Stimulated activated CD4-positive, alpha-beta T cell treated with anti-CD3 and anti-CD28 coated beads, Interleukin-4, amount 100 ng/mL, for 48 hours (primary cell): ENCODE data around the gene KCNAB2.
"Not testable (repeated sequence)": the region's sequence is repeated elsewhere in the genome, so short reads cannot be mapped to it uniquely, and the experiment has no call there.

Source experiments
- DNase-seq, 2 donors: peaks; one replicate each; pipeline ENCODE4 v3.0.0-alpha.2; 2020; ENCODE audit warnings: low read depth in 2 of 2

KCNAB2 gene

GRCh38 chr1:6010554-6010953, 35.1 kb upstream of the KCNAB2 start:
- no peak for DNase-seq

GRCh38 chr1:6011161-6011945, 34.3 kb upstream of the KCNAB2 start:
- DNase-seq, result no peak

- no peak for DNase-seq
These were observed 33.8 kb upstream of the KCNAB2 start for GRCh38 chr1:6011946-6012258.

- DNase-seq, result no peak
These were observed 33.0 kb upstream of the KCNAB2 start for GRCh38 chr1:6012529-6013318.

GRCh38 chr1:6013491-6013890, 32.2 kb upstream of the KCNAB2 start:
- no peak for DNase-seq

- DNase-seq, result no peak
These were observed 31.3 kb upstream of the KCNAB2 start for GRCh38 chr1:6014130-6014999.

GRCh38 chr1:6016191-6016865, 29.4 kb upstream of the KCNAB2 start:
- DNase-seq, result no peak

- DNase-seq, result not testable (repeated sequence)
These were observed 28.0 kb upstream of the KCNAB2 start for GRCh38 chr1:6017654-6018053.

GRCh38 chr1:6019166-6019845, 26.4 kb upstream of the KCNAB2 start:
- DNase-seq, result no peak

- no peak for DNase-seq
These were observed 23.5 kb upstream of the KCNAB2 start for GRCh38 chr1:6022193-6022592.

GRCh38 chr1:6023346-6023745, 22.3 kb upstream of the KCNAB2 start:
- no peak for DNase-seq

GRCh38 chr1:6024376-6024775, 21.3 kb upstream of the KCNAB2 start:
- DNase-seq, result no peak

- DNase-seq, result no peak
These were observed 20.2 kb upstream of the KCNAB2 start for GRCh38 chr1:6025269-6026094.

- DNase-seq, result peak; percentile 88 to 95
These were observed 19.4 kb upstream of the KCNAB2 start for GRCh38 chr1:6026095-6026809.

- DNase-seq, result peak in 1 of 2 donors; percentile 22
These were observed 18.1 kb upstream of the KCNAB2 start for GRCh38 chr1:6027591-6027990.

- peak; percentile 38 to 44 for DNase-seq
These were observed 17.4 kb upstream of the KCNAB2 start for GRCh38 chr1:6028042-6028850.

- no peak for DNase-seq
These were observed 16.3 kb upstream of the KCNAB2 start for GRCh38 chr1:6029351-6029750.

- DNase-seq, result no peak
These were observed 15.6 kb upstream of the KCNAB2 start for GRCh38 chr1:6030132-6030531.
